ENCODE data around the gene GDF15.

GDF15 gene

DNA sequence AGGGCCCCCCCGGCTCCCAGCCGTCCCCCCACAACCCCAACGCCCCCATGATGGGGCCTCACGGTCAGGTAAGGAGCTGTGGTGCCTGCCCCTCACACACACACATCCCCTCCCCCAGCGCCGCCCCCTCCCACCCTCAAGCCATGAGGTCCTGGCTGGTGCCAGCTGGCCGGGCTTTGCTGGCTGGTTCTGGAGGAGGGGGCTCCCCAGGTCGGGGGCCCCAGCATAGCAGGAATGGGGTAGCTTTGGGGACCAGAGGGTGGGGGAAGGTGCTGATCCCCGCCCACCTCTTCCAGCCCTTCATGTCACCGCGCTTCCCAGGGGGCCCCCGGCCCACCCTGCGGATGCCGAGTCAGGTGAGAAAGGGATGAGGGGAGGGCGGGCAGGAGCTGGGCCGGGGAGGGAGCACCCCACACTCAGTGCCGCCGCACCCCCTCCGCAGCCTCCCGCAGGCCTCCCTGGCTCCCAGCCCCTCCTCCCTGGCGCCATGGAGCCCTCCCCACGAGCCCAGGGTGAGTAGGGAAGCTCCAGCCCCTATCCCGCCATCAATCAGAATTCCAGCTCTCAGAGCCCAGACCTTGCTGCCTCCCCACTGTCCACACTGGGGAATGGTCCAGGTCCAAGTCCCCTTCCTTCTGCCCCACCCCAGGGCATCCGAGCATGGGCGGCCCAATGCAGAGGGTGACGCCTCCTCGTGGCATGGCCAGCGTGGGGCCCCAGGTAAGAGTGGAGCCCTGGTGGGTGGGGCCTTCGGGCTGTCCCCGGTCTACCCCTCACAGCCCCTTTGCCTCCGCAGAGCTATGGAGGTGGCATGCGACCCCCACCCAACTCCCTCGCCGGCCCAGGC lies 45.6 kb downstream of the GDF15 start:
- no peak for DNase-seq (ENCODE audit: low read depth)

- DNase-seq (ENCODE audit: low read depth): no peak
These were observed 46.5 kb downstream of the GDF15 start for GRCh38 chr19:18432275-18433014.

DNA sequence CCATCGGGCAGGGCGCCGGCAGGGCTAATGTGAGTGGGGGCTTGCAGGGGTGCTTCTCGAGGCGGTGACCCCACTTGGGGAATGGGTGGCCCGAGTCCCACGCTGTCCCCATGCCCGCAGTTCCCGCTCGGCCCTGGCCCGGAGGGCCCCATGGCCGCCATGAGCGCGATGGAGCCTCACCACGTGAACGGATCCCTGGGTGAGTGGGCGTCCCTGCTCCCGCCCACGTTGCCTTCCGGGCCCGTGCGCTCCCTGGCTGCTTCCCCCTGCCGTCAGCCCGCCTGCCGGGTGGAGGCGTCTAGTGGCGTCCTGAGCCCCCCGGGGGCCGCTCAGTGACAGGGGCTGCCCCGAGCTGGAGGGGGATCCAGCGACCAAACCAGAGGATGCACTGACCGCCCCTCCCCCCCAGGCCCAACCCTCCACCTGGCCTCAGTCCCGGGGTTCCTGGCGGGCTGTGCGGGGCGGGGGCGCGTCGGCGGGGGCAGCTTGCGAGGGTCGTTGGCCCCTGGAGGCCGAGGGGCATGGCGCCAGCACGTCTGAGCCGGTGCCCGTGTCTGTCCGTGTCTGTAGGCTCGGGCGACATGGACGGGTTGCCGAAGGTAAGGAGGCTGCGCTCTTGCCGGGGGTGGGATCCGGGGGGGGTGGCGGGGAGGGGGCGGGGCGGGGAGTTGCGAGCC lies 47.2 kb downstream of the GDF15 start:
- no peak for DNase-seq (ENCODE audit: low read depth)

- DNase-seq (ENCODE audit: low read depth): no peak
These were observed 47.9 kb downstream of the GDF15 start for GRCh38 chr19:18433735-18434398.

DNA sequence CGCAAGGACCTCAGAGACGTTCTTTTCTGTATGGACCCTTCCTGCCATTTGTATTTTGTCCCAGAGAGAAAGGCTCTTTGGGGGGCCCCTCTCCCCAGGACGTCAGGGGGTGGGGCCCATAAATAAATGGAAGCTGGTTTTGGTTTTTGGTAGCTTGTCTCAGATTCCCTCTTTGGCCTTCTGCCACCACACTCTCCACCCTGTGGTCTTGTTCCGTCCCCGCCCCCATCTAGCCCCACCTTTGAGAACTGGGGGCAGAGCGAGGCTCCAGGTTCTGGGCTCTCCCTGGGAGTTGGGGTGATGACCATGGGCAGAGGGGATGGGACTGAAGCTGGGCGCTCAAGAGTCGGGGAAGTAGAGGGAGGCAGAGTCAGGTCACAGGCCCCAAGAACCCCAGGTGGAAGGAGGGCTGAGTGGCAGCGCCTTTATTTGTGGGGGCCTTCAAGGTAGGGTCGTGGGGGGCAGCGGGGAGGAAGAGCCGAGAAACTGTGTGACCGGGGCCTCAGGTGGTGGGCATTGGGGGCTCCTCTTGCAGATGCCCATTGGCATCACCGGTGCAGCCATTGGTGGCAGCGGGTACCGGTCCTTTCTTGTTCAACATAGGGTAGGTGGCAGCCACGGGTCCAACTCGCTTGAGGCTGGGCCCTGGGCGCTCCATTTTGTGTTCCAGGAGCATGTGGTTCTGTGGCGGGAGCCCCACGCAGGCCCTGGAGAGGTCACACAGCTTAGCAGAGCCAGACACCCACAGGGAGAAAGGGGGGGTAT lies 48.6 kb downstream of the GDF15 start:
- no peak for DNase-seq (ENCODE audit: low read depth)

GRCh38 chr19:18435178-18435841 lies 49.4 kb downstream of the GDF15 start:
- DNase-seq (ENCODE audit: low read depth): no peak

- DNase-seq (ENCODE audit: low read depth): no peak
These were observed 50.1 kb downstream of the GDF15 start for GRCh38 chr19:18435842-18436670.

- peak; percentile 62 for DNase-seq (ENCODE audit: low read depth)
These were observed 50.9 kb downstream of the GDF15 start for GRCh38 chr19:18436671-18437490.

DNA sequence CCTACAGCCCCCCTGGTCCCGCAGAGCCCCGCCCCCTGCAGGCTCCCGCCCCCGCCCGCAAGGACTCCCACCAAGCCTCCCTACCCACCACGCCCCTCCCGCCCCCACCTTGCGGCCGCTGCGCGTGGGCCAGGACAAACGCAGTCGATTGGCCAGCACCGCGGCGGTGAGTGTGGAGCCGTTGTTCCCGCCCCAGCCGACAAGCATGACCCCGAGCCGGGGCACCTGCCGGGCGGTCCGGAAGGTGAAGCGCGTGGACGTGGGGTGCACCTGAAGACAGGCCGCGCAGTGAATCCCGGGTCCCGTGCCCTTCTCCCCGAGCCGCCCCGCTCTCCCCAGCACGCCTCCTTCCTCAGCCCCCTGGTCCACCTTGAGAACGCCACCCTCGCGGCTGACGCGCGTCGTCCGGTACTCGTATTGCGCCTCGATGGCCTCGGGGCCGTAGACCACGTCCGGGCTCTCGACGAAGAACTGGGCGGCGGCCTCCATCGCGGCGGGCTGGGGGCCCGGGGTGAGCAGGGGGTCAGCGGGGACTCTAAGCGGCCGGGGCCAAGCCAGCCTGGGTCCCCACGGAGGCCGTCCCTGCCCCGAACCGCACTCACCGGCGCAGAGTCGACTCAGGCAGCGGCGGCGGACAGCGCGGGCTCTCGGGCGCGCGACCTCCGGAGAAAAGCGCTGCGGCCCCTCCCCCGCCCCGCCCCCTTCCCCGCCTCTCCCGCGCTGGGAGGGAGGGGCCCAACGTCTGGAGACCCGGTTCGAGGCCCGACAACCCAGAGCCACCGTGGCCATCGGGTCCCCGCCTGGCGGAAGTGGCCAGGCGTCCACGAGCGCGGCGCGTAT lies 51.8 kb downstream of the GDF15 start, which contains the start of gene ISYNA1:
Gene ISYNA1 (minus strand): TSS at position 643 of the 840 bp plus-strand sequence. CDS start 154 bp downstream, at position 489.
- no peak for DNase-seq (ENCODE audit: low read depth)

DNA sequence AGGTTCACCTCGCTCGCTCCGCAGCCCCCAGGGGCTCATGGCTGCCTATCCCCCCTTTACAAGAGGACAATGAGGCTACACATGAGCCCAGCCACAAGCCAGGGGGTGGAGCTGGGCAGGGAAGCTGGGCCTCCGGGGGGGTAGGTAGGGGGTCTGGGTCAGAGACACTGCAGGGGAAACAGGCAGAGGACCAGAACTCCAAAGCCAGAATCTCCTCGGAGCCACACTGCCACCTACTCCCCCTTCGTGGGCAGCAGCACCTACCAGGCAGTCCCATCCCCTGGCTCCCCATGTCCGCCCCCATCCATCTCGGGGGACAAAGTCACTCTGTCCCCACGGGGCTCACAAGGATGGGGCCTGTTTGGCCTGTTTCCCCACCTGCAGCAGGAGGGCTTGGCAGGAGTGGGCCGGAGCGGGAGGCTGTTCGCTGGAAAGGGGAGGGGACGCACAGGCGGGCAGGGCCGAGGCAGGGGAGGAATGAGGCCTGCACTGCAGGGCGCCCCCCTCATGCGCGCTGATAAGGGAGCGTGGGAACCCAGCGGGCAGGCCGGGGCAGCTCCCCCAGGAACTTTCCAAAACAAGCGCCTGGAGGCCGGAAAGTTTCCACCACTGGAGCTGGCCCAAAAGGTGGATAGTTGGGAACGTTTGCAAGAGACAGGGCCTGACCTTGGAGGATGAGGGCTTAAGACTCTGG lies 52.5 kb downstream of the GDF15 start:
- no peak for DNase-seq (ENCODE audit: low read depth)

Data from fibroblast of gingiva (primary cell).